ENCODE data around the gene RAD51B.

- TF ChIP-seq POLR2A (IDR thresholded peaks at IDR 0.05; ENCODE audit: low read depth, low read length) (no peak), TAF1 (IDR thresholded peaks at IDR 0.05; ENCODE audit: borderline replicate concordance, low read depth, low read length) (no peak)
Measured at GRCh38 chr14:68233101-68233784, 413.7 kb downstream of the RAD51B start.

All from GM12892 (cell line).